Measurements from ENCODE around the gene PCDH7. TPM values are rescaled to one million over a fixed set of nuclear protein-coding genes. Genes with fewer than 3 reads are reported as not detected.

Gene PCDH7
- total RNA-seq, 1 experiment from 2014 or later: 28.6 TPM

DNA sequence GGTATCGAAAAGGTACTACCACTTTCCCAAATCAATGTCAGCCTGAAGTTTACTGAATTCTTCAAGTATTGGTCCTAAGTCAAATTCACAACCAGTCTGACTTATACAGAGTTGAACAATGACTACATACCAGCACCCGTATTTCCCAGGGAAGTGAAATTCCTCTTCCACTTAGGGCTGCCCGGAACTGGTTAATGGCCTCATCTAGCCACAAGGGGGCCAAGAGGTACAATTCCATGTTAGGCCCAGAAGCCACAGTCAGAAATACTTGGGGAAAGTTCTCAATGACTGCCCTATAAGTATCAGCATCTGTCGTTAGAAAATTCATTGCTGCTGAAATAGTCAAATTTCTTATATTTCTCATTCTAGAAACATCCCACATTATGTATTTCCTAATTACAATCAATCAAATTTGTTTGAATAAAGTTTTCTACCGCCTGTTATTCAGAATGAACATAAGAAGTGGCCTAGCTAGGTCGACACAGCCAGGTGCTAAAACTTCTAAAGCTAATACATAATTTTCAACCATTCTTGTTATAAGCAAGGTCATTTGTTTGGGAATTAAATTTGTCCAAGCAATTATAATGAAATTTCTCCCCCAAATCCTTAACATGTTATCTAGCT lies 5.6 kb upstream of the PCDH7 start:
- peak in 1 of 2 experiments; percentile 35 for DNase-seq
- H4K20me1 ChIP-seq (ENCODE audit: insufficient read depth): no peaks in the 10 kb centered on the region
- no peak overlapping the region for H3K4me2 ChIP-seq
- H3F3A ChIP-seq (ENCODE audit: insufficient read depth, low read depth): peaks cover 6% of the 10 kb centered on the region
- BruUV-seq (replicated peaks): no TSS peak
- H3K36me3 ChIP-seq (ENCODE audit: low read depth): no peaks in the 10 kb centered on the region
- H3K9me3 ChIP-seq (ENCODE audit: insufficient read depth, low read depth): no peaks in the 10 kb centered on the region
- TF ChIP-seq CTCF (conservative IDR thresholded peaks at IDR 0.05): peak; percentile 79
- TF ChIP-seq EZH2 (IDR thresholded peaks at IDR 0.05; ENCODE audit: low read depth): no peak
- no peak overlapping the region for H2AFZ ChIP-seq
- no peak overlapping the region for H3K4me3 ChIP-seq
- H3K4me1 ChIP-seq (replicated peaks; ENCODE audit: insufficient read depth): no peaks in the 10 kb centered on the region
- no peak overlapping the region for H3K27ac ChIP-seq
- no peaks in the 10 kb centered on the region for H3K9me2 ChIP-seq (ENCODE audit: insufficient read depth)
- no peaks in the 10 kb centered on the region for H3K27me3 ChIP-seq (ENCODE audit: insufficient read depth, low read depth)
- intact Hi-C loops (cut with micrococcal nuclease; ENCODE audit: unreplicated experiment): loop anchor here (5.0 to 10.0 kb wide), 7 partner anchors 108 to 1553 kb away; no protein-coding TSS in a partner anchor
- H3K79me2 ChIP-seq (ENCODE audit: low read depth): no peaks in the 10 kb centered on the region
- CTCF ChIA-PET: no interaction called here
- POLR2A ChIA-PET (ENCODE audit: unreplicated experiment): no interaction called here

- Histone ChIP-seq H3K4me2 (peak overlapping the region; percentile 87), H3K27me3 (ENCODE audit: insufficient read depth, low read depth) (no peaks in the 10 kb centered on the region), H4K20me1 (ENCODE audit: insufficient read depth) (no peaks in the 10 kb centered on the region), H3K36me3 (ENCODE audit: low read depth) (no peaks in the 10 kb centered on the region), H3F3A (ENCODE audit: insufficient read depth, low read depth) (peaks cover 12% of the 10 kb centered on the region), H2AFZ (peak overlapping the region; percentile 68; the same call in 1 of the 2 replicates), H3K9me2 (ENCODE audit: insufficient read depth) (no peaks in the 10 kb centered on the region), H3K4me1 (replicated peaks; ENCODE audit: insufficient read depth) (no peaks in the 10 kb centered on the region), H3K4me3 (peak overlapping the region; percentile 58), H3K79me2 (ENCODE audit: low read depth) (peaks cover 7% of the 10 kb centered on the region; the same call in 1 of the 2 replicates), H3K27ac (peak overlapping the region; percentile 53), H3K9me3 (ENCODE audit: insufficient read depth, low read depth) (no peaks in the 10 kb centered on the region)
- TF ChIP-seq CTCF (conservative IDR thresholded peaks at IDR 0.05) (peak; percentile 76), EZH2 (IDR thresholded peaks at IDR 0.05; ENCODE audit: low read depth) (no peak)
- CTCF ChIA-PET: no interaction called here
- no TSS peak for BruUV-seq (replicated peaks)
- intact Hi-C loops (cut with micrococcal nuclease; ENCODE audit: unreplicated experiment): loop anchor here (2.0 to 10.0 kb wide), 8 partner anchors 106 to 1426 kb away; no protein-coding TSS in a partner anchor
- POLR2A ChIA-PET (ENCODE audit: unreplicated experiment): no interaction called here
- no peak for DNase-seq
These were observed 4.0 kb upstream of the PCDH7 start for GRCh38 chr4:30716158-30716557.

DNA sequence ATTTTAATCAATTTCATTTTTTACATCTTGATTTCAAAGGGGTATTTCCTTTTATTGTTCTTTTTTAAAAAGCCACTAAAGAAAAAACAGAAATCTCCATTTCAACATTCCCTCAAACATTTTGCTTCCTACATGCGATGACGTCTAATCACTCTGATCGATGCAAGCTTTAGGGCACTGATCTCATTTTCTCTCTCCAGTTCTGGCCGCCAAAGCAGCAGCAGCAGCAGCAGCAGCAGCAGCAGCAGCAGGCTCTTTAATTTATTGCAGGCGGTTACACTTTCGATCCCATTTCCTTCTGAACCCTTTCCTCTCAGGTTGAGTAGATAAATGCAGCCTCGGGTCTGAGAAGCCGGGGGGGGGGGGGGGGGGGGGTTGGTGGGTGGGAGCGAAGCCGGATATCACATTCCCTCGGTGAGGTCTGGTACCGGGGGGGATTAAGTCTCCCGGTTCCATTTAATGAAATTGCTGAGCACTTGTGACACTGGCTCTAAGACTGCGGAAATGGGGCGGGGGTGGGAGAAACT lies 3.4 kb upstream of the PCDH7 start:
- no peak for TF ChIP-seq EZH2 (IDR thresholded peaks at IDR 0.05; ENCODE audit: low read depth)
- peak in 1 of 2 experiments; percentile 12 for DNase-seq
- H3K9me2 ChIP-seq (ENCODE audit: insufficient read depth): no peaks in the 10 kb centered on the region
- peak overlapping the region; percentile 60 for H3K27ac ChIP-seq
- H3F3A ChIP-seq (ENCODE audit: insufficient read depth, low read depth): peaks cover 12% of the 10 kb centered on the region
- ChIA-PET POLR2A (ENCODE audit: unreplicated experiment) (no interaction called here), CTCF (no interaction called here)
- H3K9me3 ChIP-seq (ENCODE audit: insufficient read depth, low read depth): no peaks in the 10 kb centered on the region
- no TSS peak for BruUV-seq (replicated peaks)
- intact Hi-C loops (cut with micrococcal nuclease; ENCODE audit: unreplicated experiment): loop anchor here (1.0 to 10.0 kb wide), 9 partner anchors 106 to 1426 kb away; no protein-coding TSS in a partner anchor
- no peaks in the 10 kb centered on the region for H3K36me3 ChIP-seq (ENCODE audit: low read depth)
- peak overlapping the region; percentile 99 for H3K4me2 ChIP-seq
- H4K20me1 ChIP-seq (ENCODE audit: insufficient read depth): no peaks in the 10 kb centered on the region
- H3K4me1 ChIP-seq (replicated peaks; ENCODE audit: insufficient read depth): no peaks in the 10 kb centered on the region
- H3K4me3 ChIP-seq: peak overlapping the region; percentile 64
- H3K79me2 ChIP-seq (ENCODE audit: low read depth): peaks cover 12% of the 10 kb centered on the region
- H2AFZ ChIP-seq: peak overlapping the region; percentile 68
- H3K27me3 ChIP-seq (ENCODE audit: insufficient read depth, low read depth): no peaks in the 10 kb centered on the region
